ENCODE results near the gene CDCA5. TPM values are rescaled to one million over a fixed set of nuclear protein-coding genes. Genes with fewer than 3 reads are reported as not detected.

Gene CDCA5
- total RNA-seq, 2 experiments from 2014 or later, result 0.77 to 0.84 TPM

DNA sequence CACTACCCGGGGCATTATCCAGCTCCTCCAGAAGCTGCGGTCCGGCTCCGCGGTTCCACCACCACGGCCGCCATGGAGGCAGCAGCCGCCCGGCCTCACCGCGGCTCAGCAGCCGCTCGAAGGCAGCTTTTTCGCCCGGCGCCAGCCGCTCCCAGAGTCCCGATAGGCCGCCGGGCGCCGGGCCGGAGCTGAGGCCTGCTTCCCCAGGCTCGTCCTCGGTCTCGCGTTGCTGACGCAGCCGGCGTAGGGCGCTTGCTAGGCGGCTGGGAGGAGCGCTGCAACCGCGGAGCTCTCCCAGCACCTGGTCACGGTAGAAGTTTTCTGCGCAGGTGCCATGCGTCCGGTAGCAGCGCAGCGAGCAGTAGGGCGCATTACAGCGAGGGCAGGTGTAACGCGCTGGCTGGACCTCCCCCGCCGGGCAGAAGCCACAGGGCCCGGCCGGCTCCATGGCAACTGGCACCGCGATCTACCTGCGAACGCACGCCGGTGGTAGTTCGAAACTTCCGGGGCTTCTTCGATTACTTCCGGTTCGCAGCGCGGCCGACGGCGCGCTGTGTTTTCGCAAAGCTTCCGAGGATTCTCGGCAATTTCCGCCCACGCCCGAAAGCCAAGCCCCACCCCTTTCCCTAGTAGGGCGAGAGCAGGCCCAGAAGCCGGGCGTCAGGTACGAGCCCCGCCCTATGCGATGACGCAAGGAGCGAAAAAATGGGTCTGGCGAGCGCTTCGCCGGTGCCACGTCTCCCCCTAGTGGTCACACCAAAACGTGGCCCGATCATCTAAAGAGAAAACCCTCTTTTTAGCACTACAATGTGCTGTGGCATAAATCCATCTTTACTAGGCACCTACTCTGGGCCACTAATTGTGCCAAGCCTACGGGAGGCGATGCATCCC is 33.6 kb upstream of the CDCA5 start, which contains the start of gene ZNHIT2:
TSS of gene ZNHIT2 (minus strand) at position 496 of the 891 bp plus-strand sequence. CDS start at position 448, 48 bp downstream.
- peaks cover 40% of the 10 kb centered on the region for H3K36me3 ChIP-seq (ENCODE audit: insufficient read depth, low read length)
- Mint-ChIP-seq H3K27me3 (no peaks in the 10 kb centered on the region), H3K27ac (peak within 1 kb of the TSS; percentile 91), H3K9me3 (no peaks in the 10 kb centered on the region), H3K36me3 (ENCODE audit: low read depth) (peaks cover 58% of the 10 kb centered on the region), H3K4me1 (ENCODE audit: low read depth) (peaks cover 51% of the 10 kb centered on the region), H3K4me3 (peak within 1 kb of the TSS; percentile 96)
- intact Hi-C loops (cut with DNase I, micrococcal nuclease), result loop anchor here (1.0 to 10.0 kb wide), 12 partner anchors 7 to 407 kb away; partner anchors contain the start of genes CDCA5 (in 2 of the 2), VPS51 (in 2 of the 2), ZFPL1 (in 2 of the 2) and PPP2R5B (in 1 of the 2)
- ChIA-PET POLR2A (interaction anchor here (0.6 to 3.2 kb wide), 36 partner anchors 9 to 911 kb away, joined by 3 to 57 read pairs (median 4); partner anchors contain the start of genes ARL2, CAPN1, CCDC85B and EHD1), CTCF (interaction anchor here (0.6 to 5.3 kb wide), 17 partner anchors 8 to 339 kb away, joined by 3 to 23 read pairs (median 4); partner anchors contain the start of genes ARL2, SAC3D1, SF1 and SYVN1)
- TF ChIP-seq, protein P1, sequence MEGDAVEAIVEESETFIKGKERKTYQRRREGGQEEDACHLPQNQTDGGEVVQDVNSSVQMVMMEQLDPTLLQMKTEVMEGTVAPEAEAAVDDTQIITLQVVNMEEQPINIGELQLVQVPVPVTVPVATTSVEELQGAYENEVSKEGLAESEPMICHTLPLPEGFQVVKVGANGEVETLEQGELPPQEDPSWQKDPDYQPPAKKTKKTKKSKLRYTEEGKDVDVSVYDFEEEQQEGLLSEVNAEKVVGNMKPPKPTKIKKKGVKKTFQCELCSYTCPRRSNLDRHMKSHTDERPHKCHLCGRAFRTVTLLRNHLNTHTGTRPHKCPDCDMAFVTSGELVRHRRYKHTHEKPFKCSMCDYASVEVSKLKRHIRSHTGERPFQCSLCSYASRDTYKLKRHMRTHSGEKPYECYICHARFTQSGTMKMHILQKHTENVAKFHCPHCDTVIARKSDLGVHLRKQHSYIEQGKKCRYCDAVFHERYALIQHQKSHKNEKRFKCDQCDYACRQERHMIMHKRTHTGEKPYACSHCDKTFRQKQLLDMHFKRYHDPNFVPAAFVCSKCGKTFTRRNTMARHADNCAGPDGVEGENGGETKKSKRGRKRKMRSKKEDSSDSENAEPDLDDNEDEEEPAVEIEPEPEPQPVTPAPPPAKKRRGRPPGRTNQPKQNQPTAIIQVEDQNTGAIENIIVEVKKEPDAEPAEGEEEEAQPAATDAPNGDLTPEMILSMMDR (IDR thresholded peaks at IDR 0.05), result peak; percentile 88
- DNase-seq (peak; percentile 99 to 100 (median 100)), ATAC-seq (ENCODE audit: poor library complexity) (peak; percentile 63)
- peaks cover 66% of the 10 kb centered on the region for H3K4me1 ChIP-seq (ENCODE audit: insufficient read depth, low read length)
- no peaks in the 10 kb centered on the region for H3K9me3 ChIP-seq (ENCODE audit: control insufficient read depth in 1 of 2, insufficient read depth in 1 of 2, low read length in 2 of 2)
- peak within 1 kb of the TSS; percentile 79 to 85 for H3K27ac ChIP-seq (ENCODE audit: low read depth in 1 of 2, low read length in 2 of 2)
- no peaks in the 10 kb centered on the region for H3K27me3 ChIP-seq (ENCODE audit: control insufficient read depth in 1 of 2, insufficient read depth in 2 of 2, low read length in 2 of 2)
- H3K4me3 ChIP-seq (ENCODE audit: low read length), result peak within 1 kb of the TSS; percentile 82

DNA sequence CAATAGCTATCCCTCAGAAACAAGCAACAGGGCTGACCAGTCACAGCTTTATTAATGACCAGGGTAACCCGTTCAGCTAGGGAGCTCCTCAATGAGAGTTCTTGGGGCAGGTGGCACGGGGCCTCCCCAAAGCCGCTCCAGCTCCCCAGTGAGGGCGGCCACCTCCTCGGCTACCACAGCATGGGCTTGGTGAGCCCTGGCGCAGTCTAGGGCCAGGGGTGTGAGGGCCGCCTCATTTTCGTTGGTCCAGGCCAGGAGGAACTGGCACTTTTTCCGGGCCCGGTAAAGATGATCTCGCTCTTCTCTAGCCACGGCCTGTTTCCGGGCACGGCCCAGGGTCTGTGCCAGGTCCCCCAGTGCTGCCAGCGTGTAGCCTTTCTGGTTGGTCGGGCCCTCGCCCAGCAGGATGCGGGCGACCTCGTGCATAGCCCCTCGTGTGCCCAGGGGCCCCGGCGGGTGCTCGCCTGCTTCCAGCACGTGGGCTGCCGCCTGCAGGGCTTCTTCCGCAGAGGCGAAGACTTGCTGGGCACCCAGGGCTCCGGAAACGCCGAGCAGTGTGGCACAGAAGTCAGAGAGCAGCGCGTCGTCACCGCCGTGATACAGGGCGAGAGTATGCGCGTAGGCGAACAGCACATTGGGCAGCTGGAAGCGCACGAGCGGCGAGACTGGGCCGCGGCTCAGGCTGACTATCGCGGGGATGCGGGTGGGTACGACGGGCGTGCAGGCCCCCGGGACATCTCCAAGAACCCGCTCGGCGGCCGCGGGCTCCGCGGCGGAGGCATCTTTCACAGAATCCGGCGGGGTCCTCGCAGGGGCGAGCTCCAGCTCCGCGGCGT is 32.7 kb upstream of the CDCA5 start:
- Histone ChIP-seq H3K27ac (ENCODE audit: low read depth in 1 of 2, low read length in 2 of 2) (peak overlapping the region; percentile 79 to 85), H3K4me3 (ENCODE audit: low read length) (peak overlapping the region; percentile 82), H3K9me3 (ENCODE audit: control insufficient read depth in 1 of 2, insufficient read depth in 1 of 2, low read length in 2 of 2) (no peaks in the 10 kb centered on the region), H3K36me3 (ENCODE audit: insufficient read depth, low read length) (peaks cover 40% of the 10 kb centered on the region), H3K27me3 (ENCODE audit: control insufficient read depth in 1 of 2, insufficient read depth in 2 of 2, low read length in 2 of 2) (no peaks in the 10 kb centered on the region), H3K4me1 (ENCODE audit: insufficient read depth, low read length) (peaks cover 69% of the 10 kb centered on the region)
- POLR2A ChIA-PET, result interaction anchor here (0.7 to 3.2 kb wide), 27 partner anchors 8 to 910 kb away, joined by 3 to 57 read pairs (median 6); partner anchors contain the start of genes ARL2, CAPN1, EHD1 and FERMT3
- H3K27ac Mint-ChIP-seq, result peak overlapping the region; percentile 91
- H3K36me3 Mint-ChIP-seq (ENCODE audit: low read depth), result peaks cover 54% of the 10 kb centered on the region
- intact Hi-C loops (cut with DNase I, micrococcal nuclease), result loop anchor here (1.0 to 10.0 kb wide), 10 partner anchors 18 to 408 kb away; partner anchors contain the start of genes CDCA5 (in 2 of the 2), VPS51 (in 2 of the 2), ZFPL1 (in 2 of the 2) and PPP2R5B (in 1 of the 2)
- ATAC-seq (ENCODE audit: poor library complexity), result peak; percentile 20
- H3K9me3 Mint-ChIP-seq, result no peaks in the 10 kb centered on the region
- no peaks in the 10 kb centered on the region for H3K27me3 Mint-ChIP-seq
- peaks cover 50% of the 10 kb centered on the region for H3K4me1 Mint-ChIP-seq (ENCODE audit: low read depth)
- CTCF ChIA-PET, result interaction anchor here (0.9 to 1.3 kb wide), 7 partner anchors 17 to 338 kb away, joined by 3 to 7 read pairs (median 4); partner anchors contain the start of genes SAC3D1, SF1, SYVN1 and VPS51
- TF ChIP-seq, protein P1 (IDR thresholded peaks at IDR 0.05), result no peak
- DNase-seq, result peak in 13 of 14 experiments; percentile 40 to 84 (median 61)
- peak overlapping the region; percentile 95 for H3K4me3 Mint-ChIP-seq

Measured in CD4-positive, alpha-beta T cell (primary cell).